NT2/D1 (cell line): ENCODE measurements around the gene BST1.
"Not testable (repeated sequence)": the region's sequence is repeated elsewhere in the genome, so short reads cannot be mapped to it uniquely, and the experiment has no call there.

Source experiments
- DNase-seq: peaks from one replicate; pipeline ENCODE4 v3.0.0-alpha.2; 2011; ENCODE audit warnings: low read depth, low spot score
- H3K27me3 ChIP-seq: 2 replicates; pipeline ENCODE4 v1.6.0; 2011; ENCODE audit warnings: mild to moderate bottlenecking; ENCODE audit not compliant: insufficient read length, insufficient read depth
- H3K36me3 ChIP-seq: 2 replicates; pipeline ENCODE4 v1.6.1; 2011; ENCODE audit warnings: mild to moderate bottlenecking, low read length, mixed read lengths; ENCODE audit not compliant: insufficient read depth, insufficient read length
- H3K4me1 ChIP-seq: 2 replicates; pipeline ENCODE4 v1.5.1; 2011; ENCODE audit not compliant: insufficient read depth, insufficient read length
- H3K4me3 ChIP-seq: 2 replicates; pipeline ENCODE4 v1.5.1; 2011; ENCODE audit warnings: low read depth; ENCODE audit not compliant: insufficient read length
- H3K9ac ChIP-seq: 2 replicates; pipeline ENCODE4 v1.6.0; 2011; ENCODE audit warnings: low read depth; ENCODE audit not compliant: insufficient read length
- H3K9me3 ChIP-seq: 2 replicates; pipeline ENCODE4 v1.5.1; 2011; ENCODE audit warnings: mild to moderate bottlenecking, low read length; ENCODE audit not compliant: insufficient read depth
- SUZ12 ChIP-seq: IDR thresholded peaks from 2 replicates; pipeline ENCODE4 v1.6.1; 2011; ENCODE audit not compliant: insufficient read length, insufficient read depth; ENCODE audit errors: extremely low read depth
- YY1 ChIP-seq: IDR thresholded peaks from 2 replicates; pipeline ENCODE4 v1.6.1; 2011; ENCODE audit not compliant: insufficient read length, insufficient read depth
- ZNF274 ChIP-seq: IDR thresholded peaks from 2 replicates; pipeline ENCODE4 v1.6.1; 2011; ENCODE audit warnings: mild to moderate bottlenecking, low read depth, low read length

The BST1 gene

GRCh38 chr4:15717657-15718416, 15.0 kb downstream of the BST1 start:
- no peaks in the 10 kb centered on the region for H3K36me3 ChIP-seq
- no peaks in the 10 kb centered on the region for H3K27me3 ChIP-seq
- no peaks in the 10 kb centered on the region for H3K9me3 ChIP-seq
- no peak overlapping the region for H3K9ac ChIP-seq
- no peak for DNase-seq
- H3K4me1 ChIP-seq: no peaks in the 10 kb centered on the region
- TF ChIP-seq ZNF274 (no peak), YY1 (no peak), SUZ12 (no peak)
- no peak overlapping the region for H3K4me3 ChIP-seq

- no peaks in the 10 kb centered on the region for H3K9me3 ChIP-seq
- H3K4me3 ChIP-seq: no peak overlapping the region
- no peaks in the 10 kb centered on the region for H3K27me3 ChIP-seq
- H3K36me3 ChIP-seq: no peaks in the 10 kb centered on the region
- no peak for TF ChIP-seq ZNF274
- TF ChIP-seq SUZ12: no peak
- no peak for TF ChIP-seq YY1
- no peaks in the 10 kb centered on the region for H3K4me1 ChIP-seq
- no peak overlapping the region for H3K9ac ChIP-seq
- no peak for DNase-seq
Measured at GRCh38 chr4:15718465-15718864, 15.6 kb downstream of the BST1 start.

GRCh38 chr4:15718959-15719358, 16.1 kb downstream of the BST1 start:
- no peaks in the 10 kb centered on the region for H3K4me1 ChIP-seq
- H3K36me3 ChIP-seq: no peaks in the 10 kb centered on the region
- DNase-seq: no peak
- no peaks in the 10 kb centered on the region for H3K9me3 ChIP-seq
- TF ChIP-seq ZNF274 (no peak), YY1 (no peak), SUZ12 (no peak)
- no peak overlapping the region for H3K9ac ChIP-seq
- no peaks in the 10 kb centered on the region for H3K27me3 ChIP-seq
- H3K4me3 ChIP-seq: no peak overlapping the region

GRCh38 chr4:15719506-15719905, 16.6 kb downstream of the BST1 start:
- Histone ChIP-seq H3K36me3 (no peaks in the 10 kb centered on the region), H3K4me1 (no peaks in the 10 kb centered on the region), H3K4me3 (no peak overlapping the region), H3K9me3 (no peaks in the 10 kb centered on the region), H3K27me3 (no peaks in the 10 kb centered on the region), H3K9ac (no peak overlapping the region)
- TF ChIP-seq YY1: no peak
- no peak for DNase-seq

- Histone ChIP-seq H3K9me3 (no peaks in the 10 kb centered on the region), H3K4me3 (no peak overlapping the region), H3K36me3 (no peaks in the 10 kb centered on the region), H3K27me3 (no peaks in the 10 kb centered on the region), H3K4me1 (no peaks in the 10 kb centered on the region), H3K9ac (no peak overlapping the region)
- DNase-seq: no peak
- TF ChIP-seq SUZ12 (no peak), ZNF274 (no peak), YY1 (no peak)
Measured at GRCh38 chr4:15720851-15721250, 18.0 kb downstream of the BST1 start.

GRCh38 chr4:15725608-15726007, 22.7 kb downstream of the BST1 start:
- Histone ChIP-seq H3K27me3 (no peaks in the 10 kb centered on the region), H3K9ac (no peak overlapping the region), H3K4me1 (no peaks in the 10 kb centered on the region), H3K4me3 (no peak overlapping the region), H3K36me3 (no peaks in the 10 kb centered on the region), H3K9me3 (no peaks in the 10 kb centered on the region)
- no peak for DNase-seq
- TF ChIP-seq SUZ12 (no peak), ZNF274 (no peak), YY1 (no peak)

GRCh38 chr4:15729910-15730533, 27.2 kb downstream of the BST1 start:
- Histone ChIP-seq H3K9ac (no peak overlapping the region), H3K27me3 (no peaks in the 10 kb centered on the region), H3K4me3 (no peak overlapping the region), H3K4me1 (no peaks in the 10 kb centered on the region), H3K9me3 (peaks cover 6% of the 10 kb centered on the region; the same call in 1 of the 2 replicates), H3K36me3 (no peaks in the 10 kb centered on the region)
- TF ChIP-seq SUZ12 (no peak), YY1 (no peak), ZNF274 (no peak)
- peak; percentile 33 for DNase-seq

GRCh38 chr4:15733061-15733460, 30.2 kb downstream of the BST1 start:
- not testable (repeated sequence) for H3K4me1 ChIP-seq, DNase-seq, H3K9ac ChIP-seq, H3K9me3 ChIP-seq, H3K36me3 ChIP-seq, H3K27me3 ChIP-seq, H3K4me3 ChIP-seq
